ENCODE results near the gene UNC5CL.

Gene UNC5CL

DNA sequence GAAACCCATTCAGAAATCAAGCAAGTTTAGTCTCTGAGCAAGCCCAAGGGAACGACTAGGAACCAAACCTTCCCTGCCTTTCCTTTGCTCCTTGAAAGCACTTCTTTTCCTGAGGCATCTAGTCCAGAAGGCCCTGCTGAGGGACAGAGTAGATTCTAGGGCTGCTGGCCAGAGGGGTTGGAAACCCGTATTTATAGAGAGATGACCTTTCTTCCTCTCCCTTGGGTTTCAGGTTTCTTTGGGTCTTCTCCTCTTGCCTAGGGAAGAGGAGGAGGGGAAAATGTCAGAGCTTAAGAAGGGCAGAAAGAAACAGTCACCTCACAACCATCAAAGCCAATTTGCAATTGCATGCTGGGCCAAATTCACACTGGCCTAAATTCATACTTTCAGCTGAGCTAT is 19.8 kb upstream of the UNC5CL start:
- no peak overlapping the region for H3K27ac ChIP-seq
- no peak for DNase-seq (ENCODE audit: low spot score)
- TF ChIP-seq, protein P1, sequence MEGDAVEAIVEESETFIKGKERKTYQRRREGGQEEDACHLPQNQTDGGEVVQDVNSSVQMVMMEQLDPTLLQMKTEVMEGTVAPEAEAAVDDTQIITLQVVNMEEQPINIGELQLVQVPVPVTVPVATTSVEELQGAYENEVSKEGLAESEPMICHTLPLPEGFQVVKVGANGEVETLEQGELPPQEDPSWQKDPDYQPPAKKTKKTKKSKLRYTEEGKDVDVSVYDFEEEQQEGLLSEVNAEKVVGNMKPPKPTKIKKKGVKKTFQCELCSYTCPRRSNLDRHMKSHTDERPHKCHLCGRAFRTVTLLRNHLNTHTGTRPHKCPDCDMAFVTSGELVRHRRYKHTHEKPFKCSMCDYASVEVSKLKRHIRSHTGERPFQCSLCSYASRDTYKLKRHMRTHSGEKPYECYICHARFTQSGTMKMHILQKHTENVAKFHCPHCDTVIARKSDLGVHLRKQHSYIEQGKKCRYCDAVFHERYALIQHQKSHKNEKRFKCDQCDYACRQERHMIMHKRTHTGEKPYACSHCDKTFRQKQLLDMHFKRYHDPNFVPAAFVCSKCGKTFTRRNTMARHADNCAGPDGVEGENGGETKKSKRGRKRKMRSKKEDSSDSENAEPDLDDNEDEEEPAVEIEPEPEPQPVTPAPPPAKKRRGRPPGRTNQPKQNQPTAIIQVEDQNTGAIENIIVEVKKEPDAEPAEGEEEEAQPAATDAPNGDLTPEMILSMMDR (conservative IDR thresholded peaks at IDR 0.05; ENCODE audit: low read depth): no peak
- ChIA-PET CTCF (interaction anchor here (0.7 kb wide), 2 partner anchors 10 to 279 kb away, joined by 3 read pairs; no protein-coding TSS in a partner anchor), POLR2A (ENCODE audit: low non-redundant PET) (no interaction called here)

DNA sequence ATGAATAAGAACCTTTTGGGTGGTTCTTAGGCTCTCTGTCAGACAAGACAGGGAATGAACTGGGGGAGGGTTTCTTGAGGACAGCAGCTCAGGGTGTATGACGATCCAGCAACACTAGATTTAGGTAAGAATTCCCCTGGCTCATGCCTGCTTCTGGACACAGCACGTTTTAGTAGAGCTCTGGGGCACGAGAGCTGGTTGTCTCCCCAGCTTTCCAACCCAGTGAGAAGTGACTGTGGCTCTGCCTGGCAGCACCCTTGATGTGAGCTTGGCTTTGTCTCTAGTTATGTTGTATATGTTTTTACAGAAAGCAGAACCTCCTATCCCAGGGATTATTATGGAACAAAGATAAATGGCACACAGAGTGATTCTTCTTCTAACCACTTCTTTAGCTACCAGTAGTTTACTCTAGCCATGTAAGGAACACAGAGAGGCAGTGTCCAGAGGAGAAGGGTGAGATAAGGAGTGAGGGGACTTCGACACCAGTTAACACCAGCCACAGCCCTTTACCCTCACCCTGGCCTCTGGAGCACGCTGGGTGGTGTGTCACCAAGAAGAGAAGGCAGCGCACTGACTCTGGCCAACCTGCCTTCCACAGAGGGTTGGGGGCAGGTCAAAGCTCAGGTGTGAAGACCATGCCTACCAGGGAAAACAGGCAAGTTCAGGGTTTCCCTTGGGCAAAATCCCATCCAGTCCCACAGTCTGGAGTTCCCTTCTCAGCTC is 17.9 kb upstream of the UNC5CL start:
- no peak overlapping the region for H3K27ac ChIP-seq
- no peak for DNase-seq (ENCODE audit: low spot score)
- TF ChIP-seq, protein P1 (conservative IDR thresholded peaks at IDR 0.05; ENCODE audit: low read depth): no peak
- CTCF ChIA-PET: interaction anchor here (0.6 kb wide), 1 partner anchor 521 kb away, joined by 3 read pairs; no protein-coding TSS in a partner anchor
- POLR2A ChIA-PET (ENCODE audit: low non-redundant PET): no interaction called here

DNA sequence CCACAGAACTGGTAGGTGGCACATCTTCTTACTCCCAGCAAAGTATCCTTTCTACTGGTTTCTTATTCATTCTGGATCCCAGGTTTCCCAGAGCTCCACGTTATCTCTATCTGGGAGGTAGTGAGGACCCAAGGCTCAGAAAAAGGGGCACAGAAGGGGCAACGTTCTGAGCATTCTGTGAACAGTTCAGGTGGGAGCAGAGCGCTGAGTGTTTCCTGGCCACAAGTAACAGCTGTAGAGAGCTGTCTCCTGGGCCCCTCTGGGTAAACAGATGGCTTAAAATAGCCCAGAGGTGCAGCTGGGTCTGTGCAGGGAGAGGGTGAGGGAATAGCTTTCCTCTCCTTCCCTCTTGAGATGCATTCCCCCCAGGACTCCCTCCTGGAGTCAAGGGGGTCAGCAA is 16.1 kb upstream of the UNC5CL start:
- H3K27ac ChIP-seq: no peak overlapping the region
- POLR2A ChIA-PET (ENCODE audit: low non-redundant PET): no interaction called here
- TF ChIP-seq, protein P1 (conservative IDR thresholded peaks at IDR 0.05; ENCODE audit: low read depth): no peak
- CTCF ChIA-PET: interaction anchor here (0.6 to 0.7 kb wide), 2 partner anchors 202 to 1493 kb away, joined by 3 read pairs; no protein-coding TSS in a partner anchor
- no peak for DNase-seq (ENCODE audit: low spot score)

DNA sequence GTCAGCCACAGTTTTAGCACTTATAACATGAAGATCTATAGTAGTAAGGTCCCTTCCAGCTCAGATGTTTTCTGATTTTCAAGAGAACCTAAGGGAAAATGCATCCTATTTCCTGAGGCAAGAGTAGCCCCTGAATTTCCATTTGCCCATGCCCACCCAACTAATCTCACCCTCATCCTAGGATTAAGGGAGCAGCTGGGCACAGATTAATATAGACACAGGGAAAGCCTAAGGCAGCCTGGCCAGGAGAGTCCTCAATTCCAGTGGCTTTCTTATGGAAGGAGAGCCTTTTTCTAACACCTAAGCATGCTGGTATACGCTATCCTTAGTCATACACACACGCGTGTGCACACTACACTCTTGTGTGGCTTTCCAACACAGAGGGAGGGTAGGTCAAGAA is 15.5 kb upstream of the UNC5CL start:
- no peak overlapping the region for H3K27ac ChIP-seq
- CTCF ChIA-PET: no interaction called here
- POLR2A ChIA-PET (ENCODE audit: low non-redundant PET): no interaction called here
- TF ChIP-seq, protein P1 (conservative IDR thresholded peaks at IDR 0.05; ENCODE audit: low read depth): no peak
- no peak for DNase-seq (ENCODE audit: low spot score)

DNA sequence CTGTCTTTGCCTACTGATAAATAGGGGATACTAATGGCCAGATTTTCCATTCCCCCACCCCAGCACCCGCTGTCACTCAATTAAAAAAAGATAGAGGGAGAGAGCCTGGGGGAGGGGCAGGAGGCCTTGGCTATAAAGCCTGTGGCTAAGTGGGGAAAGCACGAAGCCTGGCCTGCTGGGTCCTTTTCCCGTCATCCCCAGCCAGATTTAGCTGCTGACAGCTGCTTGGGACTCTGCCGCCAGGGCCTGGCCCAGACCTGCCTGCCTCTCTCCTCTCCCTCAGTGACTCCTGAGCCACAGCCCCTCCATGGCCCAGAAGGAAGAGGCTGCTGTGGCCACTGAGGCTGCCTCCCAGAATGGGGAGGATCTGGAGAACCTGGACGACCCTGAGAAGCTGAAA is 14.0 kb upstream of the UNC5CL start, which contains the start of gene APOBEC2:
TSS of gene APOBEC2 (plus strand) at position 162 of the 400 bp plus-strand sequence. CDS start at position 308, 146 bp downstream.
- CTCF ChIA-PET: no interaction called here
- no peak within 1 kb of the TSS for H3K27ac ChIP-seq
- POLR2A ChIA-PET (ENCODE audit: low non-redundant PET): no interaction called here
- TF ChIP-seq, protein P1 (conservative IDR thresholded peaks at IDR 0.05; ENCODE audit: low read depth): no peak
- no peak for DNase-seq (ENCODE audit: low spot score)

DNA sequence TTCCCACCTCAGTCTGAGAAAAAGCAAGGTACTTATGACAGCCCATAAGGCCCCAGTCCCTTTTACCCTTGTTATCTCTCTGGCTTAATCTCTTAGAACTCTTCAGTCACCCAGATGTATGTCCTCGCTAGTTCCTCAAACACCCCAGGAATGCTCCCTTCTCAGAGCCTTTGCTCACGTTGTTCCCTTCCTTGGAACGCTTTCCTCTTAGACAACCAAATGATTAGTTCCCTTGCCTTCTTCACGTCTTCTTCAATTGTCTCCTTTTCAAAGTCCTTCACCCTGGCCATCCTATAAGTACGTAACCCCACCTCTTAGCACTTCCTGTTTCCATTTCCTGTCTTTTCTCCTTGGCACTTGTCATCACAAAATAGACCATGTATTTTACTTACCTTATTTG is 12.9 kb upstream of the UNC5CL start:
- TF ChIP-seq, protein P1 (conservative IDR thresholded peaks at IDR 0.05; ENCODE audit: low read depth): no peak

More for the DNA sequence above, 12.9 kb upstream of the UNC5CL start:
- ChIA-PET CTCF (no interaction called here), POLR2A (ENCODE audit: low non-redundant PET) (no interaction called here)
- no peak overlapping the region for H3K27ac ChIP-seq
- no peak for DNase-seq (ENCODE audit: low spot score)
